ENCODE measurements around the gene SEPTIN10. TPM values are rescaled to one million over a fixed set of nuclear protein-coding genes. Genes with fewer than 3 reads are reported as not detected.

The SEPTIN10 gene
- polyA plus RNA-seq, 1 donor from 2014 or later, result 7.4 TPM

DNA sequence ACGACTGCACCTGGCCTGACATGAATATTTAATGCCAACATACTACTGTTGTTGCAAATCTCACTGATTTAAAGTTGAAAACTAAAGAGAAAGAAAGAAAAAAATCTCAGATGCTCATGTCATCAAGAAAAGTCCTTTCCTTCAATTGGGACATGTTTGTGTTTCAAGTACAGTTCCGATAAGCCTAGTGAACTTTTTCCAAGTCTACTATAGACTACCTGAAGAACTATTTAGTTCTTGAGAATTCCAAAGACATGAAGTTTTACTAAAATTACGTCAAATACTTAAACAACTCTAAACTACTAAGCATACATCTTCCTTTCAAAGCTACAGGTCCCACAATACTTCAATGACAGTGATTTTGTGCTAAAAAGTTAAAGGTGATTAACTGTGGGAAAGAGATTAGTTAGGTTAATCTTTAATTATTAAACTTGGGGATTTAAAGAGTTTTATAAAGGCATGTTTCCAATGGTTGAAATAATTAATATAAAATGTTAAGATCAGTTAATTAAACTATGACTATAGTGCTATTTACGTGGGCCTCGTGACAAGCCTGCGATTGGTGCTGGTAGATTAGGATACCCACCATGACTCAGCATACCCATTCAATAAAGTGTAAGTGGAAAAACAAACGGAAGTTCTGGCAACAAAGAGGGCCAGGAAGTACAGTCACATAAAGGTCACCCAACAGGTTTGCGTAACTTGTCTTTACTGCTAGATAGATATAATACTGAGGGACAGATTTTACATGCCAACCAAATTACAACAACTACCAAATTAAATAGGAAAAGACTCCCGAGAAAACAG lies 55.5 kb downstream of the SEPTIN10 start:
- no peak overlapping the region for H3K9ac ChIP-seq (ENCODE audit: low read length)
- TF ChIP-seq TAF1 (IDR thresholded peaks at IDR 0.05; ENCODE audit: low read depth) (no peak), MXI1 (conservative IDR thresholded peaks at IDR 0.05; ENCODE audit: poor library complexity, severe bottlenecking) (no peak), EZH2 (IDR thresholded peaks at IDR 0.05; ENCODE audit: borderline replicate concordance, insufficient read depth, low read length, poor library complexity, severe bottlenecking) (no peak), EP300 (conservative IDR thresholded peaks at IDR 0.05; ENCODE audit: poor library complexity, severe bottlenecking) (no peak), RAD21 (conservative IDR thresholded peaks at IDR 0.05) (no peak), POLR2AphosphoS5 (IDR thresholded peaks at IDR 0.05) (no peak), SMC3 (conservative IDR thresholded peaks at IDR 0.05; ENCODE audit: poor library complexity) (no peak)
- TF ChIP-seq, protein P1, sequence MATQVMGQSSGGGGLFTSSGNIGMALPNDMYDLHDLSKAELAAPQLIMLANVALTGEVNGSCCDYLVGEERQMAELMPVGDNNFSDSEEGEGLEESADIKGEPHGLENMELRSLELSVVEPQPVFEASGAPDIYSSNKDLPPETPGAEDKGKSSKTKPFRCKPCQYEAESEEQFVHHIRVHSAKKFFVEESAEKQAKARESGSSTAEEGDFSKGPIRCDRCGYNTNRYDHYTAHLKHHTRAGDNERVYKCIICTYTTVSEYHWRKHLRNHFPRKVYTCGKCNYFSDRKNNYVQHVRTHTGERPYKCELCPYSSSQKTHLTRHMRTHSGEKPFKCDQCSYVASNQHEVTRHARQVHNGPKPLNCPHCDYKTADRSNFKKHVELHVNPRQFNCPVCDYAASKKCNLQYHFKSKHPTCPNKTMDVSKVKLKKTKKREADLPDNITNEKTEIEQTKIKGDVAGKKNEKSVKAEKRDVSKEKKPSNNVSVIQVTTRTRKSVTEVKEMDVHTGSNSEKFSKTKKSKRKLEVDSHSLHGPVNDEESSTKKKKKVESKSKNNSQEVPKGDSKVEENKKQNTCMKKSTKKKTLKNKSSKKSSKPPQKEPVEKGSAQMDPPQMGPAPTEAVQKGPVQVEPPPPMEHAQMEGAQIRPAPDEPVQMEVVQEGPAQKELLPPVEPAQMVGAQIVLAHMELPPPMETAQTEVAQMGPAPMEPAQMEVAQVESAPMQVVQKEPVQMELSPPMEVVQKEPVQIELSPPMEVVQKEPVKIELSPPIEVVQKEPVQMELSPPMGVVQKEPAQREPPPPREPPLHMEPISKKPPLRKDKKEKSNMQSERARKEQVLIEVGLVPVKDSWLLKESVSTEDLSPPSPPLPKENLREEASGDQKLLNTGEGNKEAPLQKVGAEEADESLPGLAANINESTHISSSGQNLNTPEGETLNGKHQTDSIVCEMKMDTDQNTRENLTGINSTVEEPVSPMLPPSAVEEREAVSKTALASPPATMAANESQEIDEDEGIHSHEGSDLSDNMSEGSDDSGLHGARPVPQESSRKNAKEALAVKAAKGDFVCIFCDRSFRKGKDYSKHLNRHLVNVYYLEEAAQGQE (IDR thresholded peaks at IDR 0.05; ENCODE audit: borderline replicate concordance), result no peak
- TF ChIP-seq, protein P2, sequence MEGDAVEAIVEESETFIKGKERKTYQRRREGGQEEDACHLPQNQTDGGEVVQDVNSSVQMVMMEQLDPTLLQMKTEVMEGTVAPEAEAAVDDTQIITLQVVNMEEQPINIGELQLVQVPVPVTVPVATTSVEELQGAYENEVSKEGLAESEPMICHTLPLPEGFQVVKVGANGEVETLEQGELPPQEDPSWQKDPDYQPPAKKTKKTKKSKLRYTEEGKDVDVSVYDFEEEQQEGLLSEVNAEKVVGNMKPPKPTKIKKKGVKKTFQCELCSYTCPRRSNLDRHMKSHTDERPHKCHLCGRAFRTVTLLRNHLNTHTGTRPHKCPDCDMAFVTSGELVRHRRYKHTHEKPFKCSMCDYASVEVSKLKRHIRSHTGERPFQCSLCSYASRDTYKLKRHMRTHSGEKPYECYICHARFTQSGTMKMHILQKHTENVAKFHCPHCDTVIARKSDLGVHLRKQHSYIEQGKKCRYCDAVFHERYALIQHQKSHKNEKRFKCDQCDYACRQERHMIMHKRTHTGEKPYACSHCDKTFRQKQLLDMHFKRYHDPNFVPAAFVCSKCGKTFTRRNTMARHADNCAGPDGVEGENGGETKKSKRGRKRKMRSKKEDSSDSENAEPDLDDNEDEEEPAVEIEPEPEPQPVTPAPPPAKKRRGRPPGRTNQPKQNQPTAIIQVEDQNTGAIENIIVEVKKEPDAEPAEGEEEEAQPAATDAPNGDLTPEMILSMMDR (IDR thresholded peaks at IDR 0.05; ENCODE audit: poor library complexity, severe bottlenecking), result no peak
- H3K27me3 ChIP-seq (ENCODE audit: insufficient read depth, low read depth, low read length), result no peaks in the 10 kb centered on the region
- H3K4me3 ChIP-seq (ENCODE audit: low read length), result no peak overlapping the region
- H3K27ac ChIP-seq (ENCODE audit: low read length), result no peak overlapping the region
- no peaks in the 10 kb centered on the region for H3K79me2 ChIP-seq (replicated peaks; ENCODE audit: insufficient read depth, low read length)
- H2AFZ ChIP-seq (ENCODE audit: low read depth, low read length), result no peak overlapping the region
- H3K9me2 ChIP-seq (ENCODE audit: insufficient read depth, low read length), result no peaks in the 10 kb centered on the region
- no peaks in the 10 kb centered on the region for H3K9me3 ChIP-seq (ENCODE audit: low read length)
- H3F3A ChIP-seq (ENCODE audit: insufficient read depth, low read length, poor library complexity, severe bottlenecking), result no peaks in the 10 kb centered on the region
- H4K20me1 ChIP-seq (ENCODE audit: insufficient read depth), result no peaks in the 10 kb centered on the region
- H3K4me2 ChIP-seq (ENCODE audit: low read length), result no peak overlapping the region
- H3K36me3 ChIP-seq (ENCODE audit: insufficient read depth, low read length), result no peaks in the 10 kb centered on the region

- H3K36me3 ChIP-seq (ENCODE audit: insufficient read depth, low read length), result no peaks in the 10 kb centered on the region
Measured at GRCh38 chr2:109557309-109557708, 56.5 kb downstream of the SEPTIN10 start.

More at GRCh38 chr2:109557309-109557708, 56.5 kb downstream of the SEPTIN10 start:
- H2AFZ ChIP-seq (ENCODE audit: low read depth, low read length), result no peak overlapping the region
- no peak overlapping the region for H3K27ac ChIP-seq (ENCODE audit: low read length)
- no peak overlapping the region for H3K4me3 ChIP-seq (ENCODE audit: low read length)
- no peaks in the 10 kb centered on the region for H3K9me3 ChIP-seq (ENCODE audit: low read length)
- TF ChIP-seq MXI1 (conservative IDR thresholded peaks at IDR 0.05; ENCODE audit: poor library complexity, severe bottlenecking), result no peak
- no peak for TF ChIP-seq POLR2AphosphoS5 (IDR thresholded peaks at IDR 0.05)
- TF ChIP-seq RAD21 (conservative IDR thresholded peaks at IDR 0.05), result no peak
- TF ChIP-seq, protein P2 (IDR thresholded peaks at IDR 0.05; ENCODE audit: poor library complexity, severe bottlenecking), result no peak
- TF ChIP-seq EZH2 (IDR thresholded peaks at IDR 0.05; ENCODE audit: borderline replicate concordance, insufficient read depth, low read length, poor library complexity, severe bottlenecking), result no peak
- no peak for TF ChIP-seq TAF1 (IDR thresholded peaks at IDR 0.05; ENCODE audit: low read depth)
- TF ChIP-seq, protein P1 (IDR thresholded peaks at IDR 0.05; ENCODE audit: borderline replicate concordance), result no peak
- no peak for TF ChIP-seq EP300 (conservative IDR thresholded peaks at IDR 0.05; ENCODE audit: poor library complexity, severe bottlenecking)
- TF ChIP-seq SMC3 (conservative IDR thresholded peaks at IDR 0.05; ENCODE audit: poor library complexity), result no peak
- H3K4me2 ChIP-seq (ENCODE audit: low read length), result no peak overlapping the region
- H3K27me3 ChIP-seq (ENCODE audit: insufficient read depth, low read depth, low read length), result no peaks in the 10 kb centered on the region
- H3K79me2 ChIP-seq (replicated peaks; ENCODE audit: insufficient read depth, low read length), result no peaks in the 10 kb centered on the region
- no peaks in the 10 kb centered on the region for H3K9me2 ChIP-seq (ENCODE audit: insufficient read depth, low read length)
- no peak overlapping the region for H3K9ac ChIP-seq (ENCODE audit: low read length)
- no peaks in the 10 kb centered on the region for H3F3A ChIP-seq (ENCODE audit: insufficient read depth, low read length, poor library complexity, severe bottlenecking)
- H4K20me1 ChIP-seq (ENCODE audit: insufficient read depth), result no peaks in the 10 kb centered on the region
